DMS114 treated with DMSO at 0.1 percent for 48 hours (cell line): ENCODE data around the gene MYLK3.

Experiments
- DNase-seq: peaks from one replicate; lab custom pipeline; 2025; ENCODE audit not compliant: unreplicated experiment; lab: John Stamatoyannopoulos, UW

MYLK3 gene

DNA sequence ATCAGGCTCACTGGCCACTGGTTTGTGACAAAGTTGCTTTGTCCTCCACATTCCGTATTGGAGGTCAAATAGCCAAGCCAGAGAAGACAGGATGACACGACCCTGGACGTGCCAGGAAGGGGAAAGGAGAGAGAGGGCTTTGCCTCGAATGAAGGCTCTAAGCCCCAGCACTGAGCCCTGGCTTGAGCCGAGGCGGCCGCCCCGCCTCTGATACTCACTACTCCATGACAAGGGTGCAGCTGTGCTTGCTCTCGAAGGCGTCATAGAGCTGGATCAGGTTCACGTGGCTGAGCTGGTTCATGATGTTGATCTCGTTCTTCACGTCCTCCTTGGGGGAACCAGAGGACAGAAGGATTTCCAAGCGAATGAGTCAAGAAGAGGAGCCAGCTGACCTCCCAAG lies 19.3 kb downstream of the MYLK3 start:
- no peak for DNase-seq

DNA sequence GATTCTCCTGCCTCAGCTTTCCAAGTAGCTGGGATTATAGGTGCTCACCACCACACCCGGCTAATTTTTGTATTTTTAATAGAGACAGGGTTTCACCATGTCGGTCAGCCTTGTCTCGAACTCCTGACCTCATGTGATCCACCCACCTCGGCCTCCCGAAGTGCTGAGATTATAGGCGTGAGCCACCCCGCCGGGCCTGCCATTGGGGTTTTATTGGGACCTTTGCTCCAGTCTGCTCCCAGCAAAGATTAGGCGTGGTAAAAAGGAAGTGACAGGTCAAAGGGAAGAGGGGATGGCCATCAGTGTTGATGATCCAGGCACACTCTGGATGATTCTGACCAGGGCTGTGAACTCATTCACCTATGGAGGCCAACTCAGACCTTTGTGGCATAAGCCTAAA lies 20.5 kb downstream of the MYLK3 start:
- no peak for DNase-seq

DNA sequence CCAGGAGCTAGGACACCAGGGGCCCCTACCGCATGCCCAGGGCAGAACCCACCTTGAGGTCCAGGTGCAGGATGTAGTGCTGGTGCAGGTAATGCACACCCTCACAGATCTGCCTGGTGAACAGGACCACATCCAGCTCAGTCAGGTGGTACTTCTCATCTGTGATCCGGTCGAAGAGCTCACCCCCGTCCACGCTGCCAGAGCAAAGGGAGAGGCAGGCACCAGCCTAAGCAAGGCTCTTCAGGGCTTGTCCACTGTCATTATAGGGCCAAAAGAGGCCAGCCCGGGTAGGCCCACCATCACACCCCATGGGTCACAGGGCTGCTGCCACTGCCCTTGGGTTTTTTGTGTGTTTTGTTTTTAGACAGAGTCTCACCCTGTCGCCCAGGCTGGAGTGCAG lies 21.0 kb downstream of the MYLK3 start:
- no peak for DNase-seq

- no peak for DNase-seq
Observed at GRCh38 chr16:46721885-46722284, 26.3 kb downstream of the MYLK3 start.

GRCh38 chr16:46720619-46721018 lies 27.5 kb downstream of the MYLK3 start:
- no peak for DNase-seq

GRCh38 chr16:46719528-46719927 lies 28.6 kb downstream of the MYLK3 start:
- DNase-seq: no peak

DNA sequence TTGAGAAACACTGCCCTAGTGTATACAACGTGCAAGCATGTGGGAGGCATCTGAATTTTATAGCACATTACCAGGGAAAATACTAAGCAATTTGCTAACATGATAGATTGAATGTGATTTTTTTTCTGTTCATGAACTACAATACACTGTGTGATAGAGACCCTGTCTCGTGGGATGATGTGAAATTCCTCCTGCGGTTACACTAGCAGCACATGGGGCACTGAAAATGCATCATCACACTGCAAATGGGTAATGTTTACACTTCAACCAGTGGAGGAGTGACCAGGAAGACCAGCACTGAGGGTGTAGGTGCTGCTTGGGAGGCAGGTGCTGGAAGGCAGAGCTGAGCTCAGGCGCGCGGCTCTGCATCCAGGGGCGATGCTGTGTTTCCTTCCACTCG lies 29.9 kb downstream of the MYLK3 start:
- DNase-seq: no peak

DNA sequence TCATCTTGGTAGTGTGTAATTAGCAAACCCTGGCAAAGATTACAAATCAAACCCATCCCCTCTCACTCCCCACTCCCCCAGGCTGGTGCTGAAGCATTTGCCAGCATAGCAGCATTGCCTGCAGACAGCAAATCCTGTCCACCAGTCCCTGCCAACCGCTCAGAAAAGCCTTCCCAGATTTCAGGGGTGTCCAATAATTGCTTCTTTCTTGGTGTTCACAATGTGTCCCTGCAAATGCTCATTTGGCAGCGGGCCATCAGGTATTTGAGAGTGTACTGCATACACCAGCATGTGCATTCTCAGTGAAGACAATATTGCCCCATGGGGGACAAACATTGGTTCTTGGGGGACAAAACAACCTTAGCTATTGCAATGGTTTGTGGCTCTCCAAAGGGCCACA lies 30.5 kb downstream of the MYLK3 start:
- no peak for DNase-seq

- DNase-seq: no peak
Observed at GRCh38 chr16:46715769-46716305, 32.3 kb downstream of the MYLK3 start.

- DNase-seq: no peak
Observed at GRCh38 chr16:46714797-46715591, 33.1 kb downstream of the MYLK3 start.

- DNase-seq: no peak
Observed at GRCh38 chr16:46713634-46714033, 34.5 kb downstream of the MYLK3 start.

GRCh38 chr16:46712911-46713310 lies 35.2 kb downstream of the MYLK3 start:
- no peak for DNase-seq

DNA sequence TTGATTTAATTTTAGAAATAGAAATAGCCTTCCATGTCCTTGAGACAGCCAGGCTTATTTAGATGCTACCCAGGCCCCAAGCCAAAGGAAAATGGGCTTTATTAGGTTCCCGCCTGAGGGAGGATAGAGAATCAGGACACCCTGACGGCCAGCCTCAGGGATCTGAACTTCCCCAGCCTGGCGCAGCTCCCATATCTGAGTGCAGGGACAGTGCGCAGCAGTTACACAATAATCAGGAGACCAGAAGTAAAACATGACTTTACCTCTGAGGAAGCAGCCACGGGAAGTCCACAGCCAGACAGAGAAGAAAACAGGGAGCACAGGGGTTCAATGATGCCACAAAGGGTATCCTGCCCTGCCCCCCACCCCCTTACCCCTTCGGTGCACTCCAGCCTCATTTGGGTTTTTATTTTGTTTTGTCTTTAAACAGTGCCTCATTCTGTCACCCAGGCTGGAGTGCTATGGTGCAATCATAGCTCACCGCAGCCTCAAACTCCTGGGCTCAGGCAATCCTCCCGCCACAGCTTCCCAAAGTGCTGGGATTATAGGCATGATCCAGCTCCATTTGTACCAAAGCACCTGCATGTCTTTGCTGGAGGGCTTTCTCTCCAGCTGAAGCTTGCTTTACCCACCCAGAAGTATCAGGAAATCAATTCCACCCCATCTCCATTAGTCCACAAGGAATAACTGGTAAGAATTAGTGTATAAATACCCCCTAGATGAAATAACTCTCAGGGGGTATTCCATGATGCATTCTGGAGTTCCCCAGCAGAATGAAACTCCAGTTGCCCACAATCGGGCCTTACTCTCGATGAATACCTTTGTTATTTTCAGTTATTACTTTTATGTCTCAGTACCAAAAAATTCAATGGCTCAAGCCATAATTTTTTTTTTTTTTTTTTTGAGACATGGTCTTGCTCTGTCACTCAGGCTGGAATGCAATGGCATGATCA lies 36.8 kb downstream of the MYLK3 start:
- no peak for DNase-seq

- DNase-seq: no peak
Observed at GRCh38 chr16:46709469-46710005, 38.6 kb downstream of the MYLK3 start.

GRCh38 chr16:46706642-46707041 lies 41.5 kb downstream of the MYLK3 start:
- no peak for DNase-seq

GRCh38 chr16:46702030-46702429 lies 46.1 kb downstream of the MYLK3 start:
- DNase-seq: no peak

GRCh38 chr16:46701615-46702014 lies 46.5 kb downstream of the MYLK3 start:
- DNase-seq: no peak

- no peak for DNase-seq
Observed at GRCh38 chr16:46700048-46700447, 48.1 kb downstream of the MYLK3 start.

GRCh38 chr16:46696957-46697356 lies 51.2 kb downstream of the MYLK3 start:
- no peak for DNase-seq

- no peak for DNase-seq
Observed at GRCh38 chr16:46695937-46696336, 52.2 kb downstream of the MYLK3 start.

GRCh38 chr16:46693598-46693997 lies 54.5 kb downstream of the MYLK3 start:
- DNase-seq: no peak

- no peak for DNase-seq
Observed at GRCh38 chr16:46691726-46692125, 56.4 kb downstream of the MYLK3 start.
